HUES64 (cell line): Measurements from ENCODE around the gene KIF2C.

Source experiments
- H3K27ac ChIP-seq: 2 replicates; pipeline ENCODE4 v1.7.0; 2013; ENCODE audit warnings: low read depth, low read length, inconsistent platforms
- H3K27me3 ChIP-seq: 2 replicates; pipeline ENCODE4 v1.6.1; 2013; ENCODE audit warnings: mild to moderate bottlenecking, low read length; ENCODE audit not compliant: insufficient read depth
- H3K36me3 ChIP-seq: 2 replicates; pipeline ENCODE4 v1.6.1; 2013; ENCODE audit warnings: mild to moderate bottlenecking, low read length; ENCODE audit not compliant: insufficient read depth
- H3K4me1 ChIP-seq: 2 replicates; pipeline ENCODE4 v1.6.1; 2013; ENCODE audit warnings: mild to moderate bottlenecking, low read length, moderate library complexity; ENCODE audit not compliant: insufficient read depth
- H3K4me3 ChIP-seq: 2 replicates; pipeline ENCODE4 v1.5.1; 2013; ENCODE audit warnings: mild to moderate bottlenecking, low read length, moderate library complexity
- H3K9ac ChIP-seq: 2 replicates; pipeline ENCODE4 v1.6.1; 2013; ENCODE audit warnings: mild to moderate bottlenecking, low read depth, low read length
- H3K9me3 ChIP-seq: 2 replicates; pipeline ENCODE4 v1.6.1; 2013; ENCODE audit warnings: low read depth, low read length; ENCODE audit not compliant: insufficient read depth
- WGBS: fragments of 150-250, 120-280 bp; methylation state at CpG from one replicate; pipeline ENCODE4 v1.1.7; 2013; ENCODE audit warnings: missing lambda C conversion rate; 5-methylcytosine and 5-hydroxymethylcytosine counted together

KIF2C gene

DNA sequence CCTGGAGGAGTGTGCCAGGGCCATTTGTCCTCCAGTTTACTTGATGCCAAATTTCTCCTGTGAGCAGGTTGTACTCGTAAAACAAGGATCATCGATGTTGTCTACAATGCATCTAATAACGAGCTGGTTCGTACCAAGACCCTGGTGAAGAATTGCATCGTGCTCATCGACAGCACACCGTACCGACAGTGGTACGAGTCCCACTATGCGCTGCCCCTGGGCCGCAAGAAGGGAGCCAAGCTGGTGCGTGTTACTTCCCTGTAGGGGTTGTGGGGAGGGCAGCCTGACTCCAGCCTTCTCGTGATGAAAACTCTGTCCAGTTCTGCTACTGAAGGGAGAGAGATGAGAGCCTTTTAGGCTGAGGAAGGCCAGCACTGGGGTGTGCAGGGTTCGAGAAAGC is 37.9 kb downstream of the KIF2C start:
- H3K9ac ChIP-seq, result peak overlapping the region; percentile 99
- peak overlapping the region; percentile 71 for H3K4me3 ChIP-seq
- H3K36me3 ChIP-seq, result peaks cover 54% of the 10 kb centered on the region
- 0 out of 2 replicates have a peak, but pooled peaks cover 3% of the 10 kb centered on the region for H3K4me1 ChIP-seq
- WGBS, result 95% methylated on average over 14 of the region's 14 CpGs
- no peaks in the 10 kb centered on the region for H3K27me3 ChIP-seq
- H3K27ac ChIP-seq, result peak overlapping the region; percentile 46; the same call in 1 of the 2 replicates
- H3K9me3 ChIP-seq, result no peaks in the 10 kb centered on the region

DNA sequence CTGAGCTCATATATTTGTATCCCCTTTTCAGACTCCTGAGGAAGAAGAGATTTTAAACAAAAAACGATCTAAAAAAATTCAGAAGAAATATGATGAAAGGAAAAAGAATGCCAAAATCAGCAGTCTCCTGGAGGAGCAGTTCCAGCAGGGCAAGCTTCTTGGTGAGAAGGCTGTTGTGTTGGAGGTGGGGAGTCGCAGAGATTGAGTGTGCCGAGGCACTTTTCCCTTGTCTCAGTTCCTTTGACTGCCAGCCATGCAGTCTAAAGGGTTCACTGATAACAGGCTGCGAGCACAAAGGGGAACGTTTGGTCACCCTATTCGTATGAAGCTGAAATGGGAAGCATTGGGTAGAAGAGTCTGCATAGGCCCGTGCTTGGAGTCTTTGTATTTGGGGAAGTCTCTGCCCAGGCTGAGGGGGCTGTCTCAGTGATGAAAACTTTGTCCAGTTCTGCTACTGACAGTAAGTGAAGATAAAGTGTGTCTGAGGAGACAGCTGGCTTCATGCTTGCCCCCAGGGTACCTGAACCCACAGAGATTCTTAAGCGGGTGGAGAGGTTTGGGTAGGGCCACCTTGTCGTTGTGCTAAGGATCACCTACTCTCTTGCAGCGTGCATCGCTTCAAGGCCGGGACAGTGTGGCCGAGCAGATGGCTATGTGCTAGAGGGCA is 38.5 kb downstream of the KIF2C start:
- H3K36me3 ChIP-seq, result peaks cover 54% of the 10 kb centered on the region

DNA sequence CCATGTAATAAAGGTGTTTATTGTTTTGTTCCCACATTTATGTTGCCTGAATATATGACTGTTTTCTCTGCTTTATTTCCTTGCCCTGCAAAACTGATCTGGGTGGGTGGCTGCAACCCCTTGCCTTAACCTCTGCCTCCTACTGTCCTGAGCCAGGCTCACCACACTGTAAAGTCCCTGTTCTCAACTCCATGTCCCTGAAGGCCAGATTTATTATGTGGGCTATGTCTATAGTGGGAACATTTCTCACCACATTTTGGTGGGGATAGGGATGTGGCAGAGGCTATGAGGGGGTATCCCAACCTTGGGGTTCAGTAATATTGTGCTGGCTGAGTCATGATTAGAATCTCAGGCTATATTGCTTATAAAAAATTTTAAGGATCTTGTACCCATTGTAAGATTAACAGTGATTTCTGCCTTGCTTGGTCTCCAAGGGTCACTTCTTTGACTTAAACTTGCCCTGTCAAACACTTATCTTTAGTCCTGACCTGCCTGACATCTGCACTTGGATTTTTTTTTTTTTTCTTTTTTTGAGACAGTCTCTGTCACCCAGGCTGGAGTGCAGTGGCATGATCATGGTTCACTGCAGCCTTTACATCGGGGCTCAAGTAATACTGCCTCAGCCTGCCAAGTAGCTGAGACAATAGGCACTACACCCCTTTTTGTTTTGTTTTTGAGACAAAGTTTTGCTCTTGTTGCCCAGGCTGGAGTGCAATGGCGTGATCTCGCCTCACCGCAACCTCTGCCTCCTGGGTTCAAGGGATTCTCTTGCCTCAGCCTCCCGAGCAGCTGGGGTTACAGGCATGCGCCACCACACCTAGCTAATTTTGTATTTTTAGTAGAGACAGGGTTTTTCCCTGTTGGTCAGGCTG is 39.3 kb downstream of the KIF2C start:
- Histone ChIP-seq H3K4me3 (no peak overlapping the region; the same call in 1 of the 2 replicates), H3K36me3 (peaks cover 54% of the 10 kb centered on the region), H3K27me3 (no peaks in the 10 kb centered on the region), H3K9me3 (no peaks in the 10 kb centered on the region), H3K27ac (no peak overlapping the region; the same call in 1 of the 2 replicates), H3K9ac (no peak overlapping the region), H3K4me1 (peaks cover 12% of the 10 kb centered on the region)
- WGBS, result 97% methylated on average over 6 of the region's 6 CpGs

More for the DNA sequence above, 38.5 kb downstream of the KIF2C start:
- Histone ChIP-seq H3K27me3 (no peaks in the 10 kb centered on the region), H3K4me1 (0 out of 2 replicates have a peak, but pooled peaks cover 4% of the 10 kb centered on the region), H3K9me3 (no peaks in the 10 kb centered on the region), H3K4me3 (peak overlapping the region; percentile 71), H3K27ac (no peak overlapping the region; the same call in 1 of the 2 replicates), H3K9ac (peak overlapping the region; percentile 99)
- WGBS, result 94% methylated on average over 13 of the region's 13 CpGs

DNA sequence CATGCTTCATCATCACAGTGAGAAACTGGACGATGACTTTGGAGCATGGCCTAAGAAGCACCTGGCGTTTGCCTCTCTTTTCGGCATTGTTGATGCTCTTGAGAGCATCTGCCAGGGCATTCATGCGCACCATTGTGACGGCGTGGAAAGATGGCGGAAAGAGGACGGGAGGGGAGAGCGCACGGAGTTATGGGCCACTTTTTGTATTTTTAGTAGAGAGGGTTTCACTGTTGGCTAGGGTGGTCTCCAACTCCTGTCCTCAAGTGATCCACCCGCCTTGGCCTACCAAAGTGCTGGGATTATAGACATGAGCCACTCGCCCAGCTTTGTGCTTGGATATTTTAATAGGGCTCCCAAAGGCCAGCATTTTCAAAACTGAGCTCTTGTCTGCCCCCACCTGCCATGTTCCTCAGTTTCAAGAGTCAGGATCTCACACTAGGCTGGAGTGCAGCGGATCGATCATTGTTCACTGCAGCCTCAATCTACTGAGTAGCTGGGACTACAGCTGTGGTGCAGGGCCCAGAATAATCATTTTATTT is 41.0 kb downstream of the KIF2C start:
- Histone ChIP-seq H3K4me3 (no peak overlapping the region), H3K27ac (no peak overlapping the region), H3K9me3 (no peaks in the 10 kb centered on the region), H3K27me3 (peaks cover 8% of the 10 kb centered on the region; the same call in 1 of the 2 replicates), H3K4me1 (peaks cover 19% of the 10 kb centered on the region), H3K36me3 (peaks cover 54% of the 10 kb centered on the region), H3K9ac (no peak overlapping the region)
- 94% methylated on average over 14 of the region's 14 CpGs for WGBS

DNA sequence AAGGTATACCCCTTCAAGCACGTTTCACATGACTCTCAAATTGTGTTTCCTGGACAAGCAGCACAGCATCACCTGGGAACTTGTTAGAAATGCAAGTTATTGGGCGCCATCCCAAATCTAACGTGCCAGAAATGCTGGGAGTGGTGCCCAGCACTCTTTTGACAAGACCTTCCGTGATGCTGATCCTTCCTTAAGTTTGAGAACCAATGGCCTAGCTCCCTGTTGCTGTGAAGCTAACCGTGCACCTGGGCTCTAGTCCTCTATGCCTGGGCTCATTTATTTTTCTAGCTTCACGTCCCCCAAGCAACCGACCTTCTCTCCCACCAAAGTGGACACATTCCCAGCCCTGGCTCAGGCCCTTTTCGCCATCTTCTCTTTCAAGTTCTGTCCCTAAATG is 44.1 kb downstream of the KIF2C start:
- peak overlapping the region; percentile 60 for H3K4me3 ChIP-seq
- whole genome bisulfite sequencing, result 62% methylated on average over 8 of the region's 8 CpGs

DNA sequence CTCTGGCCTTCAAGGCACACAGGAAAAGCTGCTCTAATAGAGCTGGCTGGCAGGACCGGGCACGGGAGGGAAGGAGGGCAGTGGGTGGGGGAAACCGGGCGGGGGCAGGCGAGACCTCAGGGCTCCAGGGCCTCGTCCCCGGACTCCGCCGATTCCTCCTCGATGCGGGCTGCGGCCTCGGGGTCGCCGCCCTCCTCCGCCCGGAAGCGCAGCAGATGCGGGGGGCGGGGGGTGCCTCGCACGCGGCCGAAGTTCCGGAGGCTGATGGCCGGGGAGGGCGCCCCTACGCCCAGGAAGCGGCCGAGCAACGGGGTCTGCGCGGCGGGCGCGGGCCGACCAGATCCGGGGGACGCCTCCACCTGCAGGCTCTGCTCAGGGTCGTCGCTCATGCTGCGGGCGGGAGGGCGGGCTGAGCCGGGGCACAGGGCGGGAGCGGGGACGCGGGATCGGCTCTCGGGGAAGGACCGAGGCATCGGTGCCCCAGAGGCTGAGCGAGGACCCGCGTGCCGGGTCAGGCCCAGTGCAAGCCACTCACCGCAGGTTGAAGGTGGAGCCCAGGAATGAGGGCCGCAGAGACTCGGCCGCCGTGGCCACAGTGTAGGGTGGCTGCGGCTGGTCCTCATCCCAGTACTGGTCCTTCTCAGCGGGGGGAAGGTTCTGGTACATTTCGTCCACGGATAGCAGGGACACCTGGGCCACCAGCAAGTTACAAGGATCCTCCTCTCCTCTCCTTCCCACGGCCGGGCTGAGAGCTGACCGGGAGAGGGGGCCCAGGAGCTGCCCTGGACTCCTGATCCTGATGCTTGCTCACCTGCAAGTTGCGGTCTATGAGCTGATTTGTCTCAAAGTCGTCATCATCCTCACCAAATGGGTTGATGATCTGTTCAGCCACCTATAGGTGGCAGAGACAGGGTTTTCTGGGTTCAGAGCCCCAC is 44.7 kb downstream of the KIF2C start:
- Histone ChIP-seq H3K27ac (no peak overlapping the region), H3K27me3 (peaks cover 11% of the 10 kb centered on the region), H3K36me3 (peaks cover 18% of the 10 kb centered on the region), H3K4me1 (peaks cover 26% of the 10 kb centered on the region), H3K9ac (peak overlapping the region; percentile 75), H3K9me3 (no peaks in the 10 kb centered on the region), H3K4me3 (peak overlapping the region; percentile 60)
- 7% methylated on average over 71 of the region's 71 CpGs for WGBS

More for the DNA sequence above, 44.1 kb downstream of the KIF2C start:
- Histone ChIP-seq H3K27ac (no peak overlapping the region), H3K36me3 (peaks cover 25% of the 10 kb centered on the region), H3K9ac (peak overlapping the region; percentile 75), H3K4me1 (peaks cover 26% of the 10 kb centered on the region), H3K9me3 (no peaks in the 10 kb centered on the region), H3K27me3 (peaks cover 11% of the 10 kb centered on the region)

DNA sequence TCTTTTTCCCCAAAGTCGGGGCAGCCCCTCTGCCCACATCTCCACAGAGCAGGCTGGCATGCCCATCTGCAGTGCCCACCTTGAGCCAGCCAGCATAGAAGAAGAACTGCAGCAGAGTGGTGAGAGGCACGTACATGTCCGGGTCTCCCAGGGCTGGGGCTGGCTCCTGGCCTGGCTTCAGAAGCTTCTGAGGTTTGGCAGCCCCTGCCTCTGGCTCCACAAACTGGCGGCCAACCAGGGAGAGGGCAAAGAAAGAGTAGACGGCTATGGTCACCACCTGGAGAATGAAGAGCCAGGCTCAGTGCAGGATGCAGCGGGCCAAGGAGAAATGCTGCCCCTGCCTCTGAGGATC is 45.4 kb downstream of the KIF2C start:
- H3K36me3 ChIP-seq, result peaks cover 13% of the 10 kb centered on the region; the same call in 1 of the 2 replicates
- WGBS, result 89% methylated on average over 6 of the region's 6 CpGs
- H3K4me3 ChIP-seq, result peak overlapping the region; percentile 60
- H3K9me3 ChIP-seq, result no peaks in the 10 kb centered on the region
- H3K9ac ChIP-seq, result no peak overlapping the region
- H3K4me1 ChIP-seq, result peaks cover 28% of the 10 kb centered on the region
- no peak overlapping the region for H3K27ac ChIP-seq
- peaks cover 11% of the 10 kb centered on the region for H3K27me3 ChIP-seq

DNA sequence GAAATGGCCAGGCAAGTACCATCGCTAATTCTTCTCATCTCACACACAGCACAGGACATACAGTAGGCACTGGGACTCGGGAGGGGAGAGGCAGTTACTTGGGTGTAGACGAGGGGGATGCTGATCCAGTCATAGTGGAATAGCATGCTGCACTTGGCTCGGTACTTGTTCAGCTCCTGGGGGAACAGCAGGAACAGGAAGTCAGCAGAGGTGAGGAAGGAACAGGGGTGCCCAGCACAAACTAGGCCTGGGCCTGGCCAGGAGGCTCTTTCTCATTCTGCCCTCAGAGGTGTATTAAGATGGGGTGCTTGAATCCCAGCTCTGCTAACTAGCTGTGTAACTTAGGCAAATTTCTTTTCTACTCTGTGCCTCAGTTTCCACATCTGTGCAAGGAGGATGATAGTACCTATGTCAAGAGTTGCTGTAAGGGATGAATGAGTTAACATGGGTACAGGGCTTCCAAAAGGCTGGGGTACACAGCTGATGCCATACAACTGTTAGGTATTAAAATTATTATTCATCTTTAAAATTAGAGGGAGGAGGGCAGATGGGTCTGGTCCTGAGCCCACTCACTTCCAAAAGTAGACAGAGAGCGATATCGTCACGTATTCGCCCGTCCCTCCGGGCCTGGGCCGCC is 46.0 kb downstream of the KIF2C start:
- H3K27me3 ChIP-seq, result peaks cover 11% of the 10 kb centered on the region
- H3K9me3 ChIP-seq, result no peaks in the 10 kb centered on the region
- 29% methylated on average over 10 of the region's 11 CpGs for WGBS
- peaks cover 28% of the 10 kb centered on the region for H3K4me1 ChIP-seq
- peak overlapping the region; percentile 54 for H3K4me3 ChIP-seq
- no peak overlapping the region for H3K9ac ChIP-seq
- peaks cover 7% of the 10 kb centered on the region; the same call in 1 of the 2 replicates for H3K36me3 ChIP-seq
- H3K27ac ChIP-seq, result no peak overlapping the region

DNA sequence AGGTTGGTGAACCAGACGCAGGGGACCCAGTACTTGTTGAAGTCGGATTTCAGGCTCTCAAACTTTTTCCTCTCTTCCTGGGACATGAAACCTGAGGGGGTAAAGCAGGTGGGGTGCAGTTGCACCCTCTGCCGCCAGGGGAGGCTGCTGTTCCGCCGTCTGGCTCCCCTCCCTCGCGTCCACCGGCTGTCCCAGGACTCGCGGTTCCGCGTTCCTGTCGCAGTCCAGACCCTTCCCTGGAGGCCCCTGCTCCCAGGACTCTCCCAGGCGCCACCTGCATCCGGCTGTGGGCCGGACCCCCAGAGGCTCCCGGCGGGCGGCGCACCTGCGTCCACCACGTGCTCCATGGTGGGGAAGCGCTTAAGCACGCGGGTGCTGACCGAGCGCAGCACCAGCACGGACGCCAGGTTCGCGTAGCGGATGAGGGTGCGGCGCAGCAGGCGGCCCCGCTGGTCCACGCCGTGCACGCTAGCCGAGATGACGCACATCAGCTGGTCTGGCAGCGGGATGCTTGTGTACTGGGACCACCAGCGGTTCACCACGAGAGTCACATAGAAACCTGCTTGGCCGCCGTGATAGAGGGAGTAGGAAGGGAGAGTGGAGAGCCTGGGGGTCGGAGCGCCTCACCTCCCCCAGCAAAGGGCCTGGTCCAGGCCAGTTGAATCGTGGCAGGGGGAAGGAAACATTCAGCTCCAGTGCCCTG is 46.7 kb downstream of the KIF2C start:
- peaks cover under 1% of the 10 kb centered on the region; the same call in 1 of the 2 replicates for H3K36me3 ChIP-seq
- WGBS, result 4% methylated on average over 49 of the region's 49 CpGs
- H3K9me3 ChIP-seq, result no peaks in the 10 kb centered on the region
- peaks cover 28% of the 10 kb centered on the region for H3K4me1 ChIP-seq
- H3K4me3 ChIP-seq, result peak overlapping the region; percentile 54
- H3K27me3 ChIP-seq, result peaks cover 11% of the 10 kb centered on the region
- no peak overlapping the region for H3K27ac ChIP-seq
- peak overlapping the region; percentile 63 for H3K9ac ChIP-seq
